ENCODE data around the gene GALNT10.

Gene GALNT10

GRCh38 chr5:154309805-154310204, 119.3 kb downstream of the GALNT10 start:
- no peaks in the 10 kb centered on the region for H3K79me2 ChIP-seq (ENCODE audit: insufficient read depth, low read length)
- DNase-seq, result no peak
- H3K36me3 ChIP-seq (ENCODE audit: insufficient read depth, low read length), result no peaks in the 10 kb centered on the region
- TF ChIP-seq EZH2 (IDR thresholded peaks at IDR 0.05; ENCODE audit: borderline replicate concordance, low read depth, low read length, severe bottlenecking) (no peak), CTCF (IDR thresholded peaks at IDR 0.05; ENCODE audit: borderline replicate concordance, extremely low read depth, low read length, poor library complexity, severe bottlenecking) (no peak)
- ATAC-seq (ENCODE audit: insufficient read depth, low read depth), result no peak
- H3K9ac ChIP-seq (ENCODE audit: low read depth, low read length), result no peak overlapping the region
- no peak overlapping the region for H3K4me3 ChIP-seq (ENCODE audit: low read depth in 1 of 2, low read length in 2 of 2)
- no peaks in the 10 kb centered on the region for H3K27me3 ChIP-seq (ENCODE audit: insufficient read depth, low read length, poor library complexity)
- no peaks in the 10 kb centered on the region for H4K20me1 ChIP-seq (ENCODE audit: insufficient read depth, low read length)
- H3K4me1 ChIP-seq (ENCODE audit: insufficient read depth, low read length), result no peaks in the 10 kb centered on the region
- no peak overlapping the region for H3K27ac ChIP-seq (ENCODE audit: low read length)
- H3K9me3 ChIP-seq (ENCODE audit: insufficient read depth, low read length, severe bottlenecking), result peaks cover 3% of the 10 kb centered on the region
- H2AFZ ChIP-seq (ENCODE audit: low read depth, low read length), result no peak overlapping the region
- no peak overlapping the region for H3K4me2 ChIP-seq (ENCODE audit: insufficient read depth, low read length)

DNA sequence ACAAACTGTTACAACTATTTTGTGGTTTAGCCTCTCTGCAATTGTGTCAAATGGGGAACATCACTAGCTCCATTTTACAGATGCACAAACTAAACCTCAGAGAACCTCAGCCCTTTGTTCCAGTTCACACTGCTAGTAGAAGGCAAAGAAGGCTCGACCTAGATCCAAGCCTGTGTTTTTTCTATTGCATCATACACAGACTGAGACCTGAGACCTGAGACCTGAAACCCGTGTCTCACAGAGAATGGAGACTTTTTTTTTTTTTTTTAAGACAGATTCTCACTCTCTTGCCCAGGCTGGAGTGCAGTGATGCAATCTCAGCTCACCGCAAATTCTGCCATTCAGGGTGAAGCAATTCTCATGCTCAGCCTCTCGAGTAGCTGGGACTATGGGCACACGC, 120.8 kb downstream of the GALNT10 start:
- Histone ChIP-seq H2AFZ (ENCODE audit: low read depth, low read length) (no peak overlapping the region), H3K9ac (ENCODE audit: low read depth, low read length) (no peak overlapping the region), H3K4me2 (ENCODE audit: insufficient read depth, low read length) (no peak overlapping the region), H3K27me3 (ENCODE audit: insufficient read depth, low read length, poor library complexity) (no peaks in the 10 kb centered on the region), H3K36me3 (ENCODE audit: insufficient read depth, low read length) (no peaks in the 10 kb centered on the region), H3K9me3 (ENCODE audit: insufficient read depth, low read length, severe bottlenecking) (no peaks in the 10 kb centered on the region), H4K20me1 (ENCODE audit: insufficient read depth, low read length) (no peaks in the 10 kb centered on the region), H3K79me2 (ENCODE audit: insufficient read depth, low read length) (no peaks in the 10 kb centered on the region), H3K4me3 (ENCODE audit: low read depth in 1 of 2, low read length in 2 of 2) (no peak overlapping the region), H3K4me1 (ENCODE audit: insufficient read depth, low read length) (no peaks in the 10 kb centered on the region), H3K27ac (ENCODE audit: low read length) (no peak overlapping the region)
- TF ChIP-seq EZH2 (IDR thresholded peaks at IDR 0.05; ENCODE audit: borderline replicate concordance, low read depth, low read length, severe bottlenecking) (no peak), CTCF (IDR thresholded peaks at IDR 0.05; ENCODE audit: borderline replicate concordance, extremely low read depth, low read length, poor library complexity, severe bottlenecking) (no peak)
- DNase-seq (no peak), ATAC-seq (ENCODE audit: insufficient read depth, low read depth) (no peak)

GRCh38 chr5:154312000-154312399, 121.5 kb downstream of the GALNT10 start:
- DNase-seq (no peak), ATAC-seq (ENCODE audit: insufficient read depth, low read depth) (no peak)
- H4K20me1 ChIP-seq (ENCODE audit: insufficient read depth, low read length), result no peaks in the 10 kb centered on the region
- no peaks in the 10 kb centered on the region for H3K79me2 ChIP-seq (ENCODE audit: insufficient read depth, low read length)
- no peak overlapping the region for H3K9ac ChIP-seq (ENCODE audit: low read depth, low read length)
- H3K36me3 ChIP-seq (ENCODE audit: insufficient read depth, low read length), result no peaks in the 10 kb centered on the region
- H3K4me1 ChIP-seq (ENCODE audit: insufficient read depth, low read length), result no peaks in the 10 kb centered on the region
- no peaks in the 10 kb centered on the region for H3K9me3 ChIP-seq (ENCODE audit: insufficient read depth, low read length, severe bottlenecking)
- H3K27ac ChIP-seq (ENCODE audit: low read length), result no peak overlapping the region
- no peak overlapping the region for H3K4me2 ChIP-seq (ENCODE audit: insufficient read depth, low read length)
- TF ChIP-seq CTCF (IDR thresholded peaks at IDR 0.05; ENCODE audit: borderline replicate concordance, extremely low read depth, low read length, poor library complexity, severe bottlenecking) (no peak), EZH2 (IDR thresholded peaks at IDR 0.05; ENCODE audit: borderline replicate concordance, low read depth, low read length, severe bottlenecking) (no peak)
- no peak overlapping the region for H3K4me3 ChIP-seq (ENCODE audit: low read depth in 1 of 2, low read length in 2 of 2)
- no peaks in the 10 kb centered on the region for H3K27me3 ChIP-seq (ENCODE audit: insufficient read depth, low read length, poor library complexity)
- H2AFZ ChIP-seq (ENCODE audit: low read depth, low read length), result no peak overlapping the region

- ATAC-seq (ENCODE audit: insufficient read depth, low read depth) (no peak), DNase-seq (no peak)
- no peaks in the 10 kb centered on the region for H3K27me3 ChIP-seq (ENCODE audit: insufficient read depth, low read length, poor library complexity)
- TF ChIP-seq CTCF (IDR thresholded peaks at IDR 0.05; ENCODE audit: borderline replicate concordance, extremely low read depth, low read length, poor library complexity, severe bottlenecking) (no peak), EZH2 (IDR thresholded peaks at IDR 0.05; ENCODE audit: borderline replicate concordance, low read depth, low read length, severe bottlenecking) (no peak)
- no peak overlapping the region for H3K4me2 ChIP-seq (ENCODE audit: insufficient read depth, low read length)
- no peak overlapping the region for H3K9ac ChIP-seq (ENCODE audit: low read depth, low read length)
- H3K36me3 ChIP-seq (ENCODE audit: insufficient read depth, low read length), result no peaks in the 10 kb centered on the region
- H4K20me1 ChIP-seq (ENCODE audit: insufficient read depth, low read length), result no peaks in the 10 kb centered on the region
- H3K27ac ChIP-seq (ENCODE audit: low read length), result no peak overlapping the region
- no peaks in the 10 kb centered on the region for H3K79me2 ChIP-seq (ENCODE audit: insufficient read depth, low read length)
- H3K4me3 ChIP-seq (ENCODE audit: low read depth in 1 of 2, low read length in 2 of 2), result no peak overlapping the region
- H3K9me3 ChIP-seq (ENCODE audit: insufficient read depth, low read length, severe bottlenecking), result no peaks in the 10 kb centered on the region
- no peak overlapping the region for H2AFZ ChIP-seq (ENCODE audit: low read depth, low read length)
- no peaks in the 10 kb centered on the region for H3K4me1 ChIP-seq (ENCODE audit: insufficient read depth, low read length)
These were observed 122.0 kb downstream of the GALNT10 start for GRCh38 chr5:154312576-154312975.
